Measurements from ENCODE around the gene TUBAL3. TPM values are rescaled to one million over a fixed set of nuclear protein-coding genes. Genes with fewer than 3 reads are reported as not detected.

The TUBAL3 gene
- total and polyA plus RNA-seq, 9 of the 15 experiments (the other 6 are each of a cell fraction or from before 2014, with no cell fraction given) = 5.5 to 10.1 (median 6.9) TPM

- Histone ChIP-seq H3K4me3 (peak overlapping the region; percentile 56), H3K9me3 (replicated peaks; ENCODE audit: control insufficient read depth, insufficient read depth, low read depth, low read length) (no peaks in the 10 kb centered on the region), H3K27me3 (ENCODE audit: control insufficient read depth in 2 of 2, insufficient read depth in 2 of 2, low read length in 2 of 2) (no peaks in the 10 kb centered on the region), H2AFZ (ENCODE audit: low read depth, low read length) (no peak overlapping the region), H3K9ac (ENCODE audit: insufficient read depth in 1 of 2, low read depth in 2 of 2, low read length in 2 of 2) (peak overlapping the region; percentile 82 to 89; a peak in 3 of 4 replicates), H3K79me2 (ENCODE audit: control insufficient read depth, insufficient read depth, low read length) (peaks cover 96% of the 10 kb centered on the region), H3K9me1 (ENCODE audit: control insufficient read depth, insufficient read depth, low read length) (no peaks in the 10 kb centered on the region), H3K27ac (ENCODE audit: extremely low read depth, low read depth, low read length) (peak overlapping the region; percentile 74; the same call in 2 of the 3 replicates), H4K20me1 (replicated peaks; ENCODE audit: control insufficient read depth, insufficient read depth, low read length) (no peaks in the 10 kb centered on the region), H3K4me1 (replicated peaks in 1 of 2; ENCODE audit: control insufficient read depth in 2 of 2, insufficient read depth in 2 of 2, low read length in 2 of 2) (peaks cover 4 to 23% of the 10 kb centered on the region in 2 experiments), H3K36me3 (ENCODE audit: control insufficient read depth, insufficient read depth, low read length) (peaks cover 52% of the 10 kb centered on the region; the same call in 2 of the 3 replicates), H3K4me2 (ENCODE audit: insufficient read depth, low read length) (peak overlapping the region; percentile 94)
- no TSS peak for BruUV-seq (replicated peaks)
- ChIA-PET CTCF (ENCODE audit: low intra/inter-chr PET ratio) (interaction anchor here (0.7 kb wide), 1 partner anchor 41 kb away, joined by 3 read pairs; no protein-coding TSS in a partner anchor), POLR2A (interaction anchor here (0.6 to 3.2 kb wide), 11 partner anchors 8 to 175 kb away, joined by 3 to 30 read pairs (median 3); no protein-coding TSS in a partner anchor)
- WGBS (ENCODE audit: insufficient coverage, low coverage, missing lambda C conversion rate) = 0% methylated on average over 3 of the region's 3 CpGs
- no peak for FAIRE-seq
- peak; percentile 6 for ATAC-seq
- TF ChIP-seq FOS (IDR thresholded peaks at IDR 0.05; ENCODE audit: extremely low read depth, insufficient read length) = no peak
- peak; percentile 53; the same call in 1 of the 2 replicates for TF ChIP-seq POLR2H (tag; IDR thresholded peaks at IDR 0.05; ENCODE audit: low read depth)
- no peak for TF ChIP-seq IRF1 (CRISPR knock-in tag; IDR thresholded peaks at IDR 0.05; ENCODE audit: borderline replicate concordance)
- peak; percentile 40; the same call in 1 of the 2 replicates for TF ChIP-seq FOSL1 (tag; conservative IDR thresholded peaks at IDR 0.05)
- no peak for TF ChIP-seq HOMEZ (CRISPR knock-in tag; IDR thresholded peaks at IDR 0.05)
- 0 out of 2 replicates have a peak, but pooled peaks have one; percentile 4 for TF ChIP-seq SMARCC2 (IDR thresholded peaks at IDR 0.05; ENCODE audit: low read depth)
- TF ChIP-seq RBM22 (IDR thresholded peaks at IDR 0.05; ENCODE audit: low read depth, low read length, poor library complexity, severe bottlenecking) = peak; percentile 30
- in situ Hi-C loops (cut with MboI) (no loop called here), intact Hi-C loops (cut with micrococcal nuclease) (no loop called here)
- DNase-seq (ENCODE audit: extremely low read depth in 1 of 4, low spot score in 3 of 4) = no peak
Measured at GRCh38 chr10:5447056-5447455, 42.4 kb upstream of the TUBAL3 start.

Measured in K562 (cell line).